SK-N-SH treated with all-trans-retinoic acid at 6 μM for 48 hours (cell line): Measurements from ENCODE around the gene SAMD11.

Source experiments
- ATAC-seq: fragments of 200-7000 bp; cut with Tn5 transposase; 3 replicates; pipeline ENCODE4 v1.9.1; 2020; ENCODE audit warnings: mild to moderate bottlenecking, moderate library complexity
- ARNTL ChIP-seq: fragments of 450-650 bp; formaldehyde crosslinking; IDR thresholded peaks from 2 replicates; pipeline ENCODE4 v1.5.0; 2020; ENCODE audit warnings: low read depth, mild to moderate bottlenecking, moderate library complexity, borderline replicate concordance
- BACH2 ChIP-seq: fragments of 250-450 bp; sonication (Bioruptor Pico); IDR thresholded peaks from 2 replicates; pipeline ENCODE4 v1.9.0; 2021; ENCODE audit warnings: mild to moderate bottlenecking, borderline replicate concordance
- GLIS3 ChIP-seq: fragments of 250-450 bp; sonication (Bioruptor Pico); IDR thresholded peaks from 2 replicates; pipeline ENCODE4 v1.5.0; 2020; ENCODE audit warnings: mild to moderate bottlenecking, moderate library complexity
- OSR1 ChIP-seq: fragments of 250-450 bp; sonication (Bioruptor Pico); IDR thresholded peaks from 2 replicates; pipeline ENCODE4 v1.8.0; 2022; ENCODE audit warnings: moderate library complexity, mild to moderate bottlenecking, inconsistent platforms
- PATZ1 ChIP-seq: fragments of 250-450 bp; sonication (Bioruptor Pico); IDR thresholded peaks from 2 replicates; pipeline ENCODE4 v1.8.0; 2020; ENCODE audit warnings: mild to moderate bottlenecking, moderate library complexity, borderline replicate concordance
- PPARA ChIP-seq: fragments of 250-450 bp; sonication (Bioruptor Pico); IDR thresholded peaks from 2 replicates; pipeline ENCODE4 v1.5.0; 2020; ENCODE audit warnings: mild to moderate bottlenecking, borderline replicate concordance
- RARB ChIP-seq: fragments of 250-450 bp; sonication (Bioruptor Pico); IDR thresholded peaks from 2 replicates; pipeline ENCODE4 v1.8.0; 2021; ENCODE audit warnings: mild to moderate bottlenecking, moderate library complexity
- TCF4 ChIP-seq: fragments of 250-450 bp; sonication (Bioruptor Pico); IDR thresholded peaks from 2 replicates; pipeline ENCODE4 v1.8.0; 2021; ENCODE audit warnings: mild to moderate bottlenecking, moderate library complexity, borderline replicate concordance
- TOX ChIP-seq: fragments of 250-450 bp; sonication (Bioruptor Pico); IDR thresholded peaks from 2 replicates; pipeline ENCODE4 v1.8.0; 2021; ENCODE audit warnings: mild to moderate bottlenecking, moderate library complexity, borderline replicate concordance
- ZC3H10 ChIP-seq: fragments of 250-450 bp; sonication (Bioruptor Pico); IDR thresholded peaks from 2 replicates; pipeline ENCODE4 v1.5.1; 2021; ENCODE audit warnings: mild to moderate bottlenecking, moderate library complexity
- ZFP3 ChIP-seq: fragments of 250-450 bp; sonication (Bioruptor Pico); IDR thresholded peaks from 2 replicates; pipeline ENCODE4 v1.5.0; 2020; ENCODE audit warnings: mild to moderate bottlenecking, moderate library complexity
- ZFP30 ChIP-seq: fragments of 450-650 bp; formaldehyde crosslinking; IDR thresholded peaks from 2 replicates; pipeline ENCODE4 v1.5.0; 2022; ENCODE audit warnings: mild to moderate bottlenecking, moderate library complexity
- ZNF70 ChIP-seq: fragments of 450-650 bp; formaldehyde crosslinking; IDR thresholded peaks from 2 replicates; pipeline ENCODE4 v1.5.0; 2020; ENCODE audit warnings: mild to moderate bottlenecking, moderate library complexity
- ZNF8 ChIP-seq: fragments of 450-650 bp; formaldehyde crosslinking; IDR thresholded peaks from 2 replicates; pipeline ENCODE4 v1.5.0; 2020; ENCODE audit warnings: mild to moderate bottlenecking, moderate library complexity
- TF ChIP-seq, protein P1 (sequence below): fragments of 250-450 bp; sonication (Bioruptor Pico); IDR thresholded peaks from 2 replicates; pipeline ENCODE4 v1.8.0; 2021; ENCODE audit warnings: low read depth, mild to moderate bottlenecking, moderate library complexity, borderline replicate concordance
- TF ChIP-seq, protein P2 (sequence below): fragments of 250-450 bp; sonication (Bioruptor Pico); IDR thresholded peaks from 2 replicates; pipeline ENCODE4 v1.5.1; 2020; ENCODE audit warnings: low read depth, mild to moderate bottlenecking, moderate library complexity
- TF ChIP-seq, protein P3 (sequence below): fragments of 250-450 bp; sonication (Bioruptor Pico); IDR thresholded peaks from 2 replicates; pipeline ENCODE4 v1.5.1; 2021; ENCODE audit warnings: mild to moderate bottlenecking, moderate library complexity

Gene SAMD11

GRCh38 chr1:965526-966134, 41.9 kb downstream of the SAMD11 start:
- TF ChIP-seq, protein P1, sequence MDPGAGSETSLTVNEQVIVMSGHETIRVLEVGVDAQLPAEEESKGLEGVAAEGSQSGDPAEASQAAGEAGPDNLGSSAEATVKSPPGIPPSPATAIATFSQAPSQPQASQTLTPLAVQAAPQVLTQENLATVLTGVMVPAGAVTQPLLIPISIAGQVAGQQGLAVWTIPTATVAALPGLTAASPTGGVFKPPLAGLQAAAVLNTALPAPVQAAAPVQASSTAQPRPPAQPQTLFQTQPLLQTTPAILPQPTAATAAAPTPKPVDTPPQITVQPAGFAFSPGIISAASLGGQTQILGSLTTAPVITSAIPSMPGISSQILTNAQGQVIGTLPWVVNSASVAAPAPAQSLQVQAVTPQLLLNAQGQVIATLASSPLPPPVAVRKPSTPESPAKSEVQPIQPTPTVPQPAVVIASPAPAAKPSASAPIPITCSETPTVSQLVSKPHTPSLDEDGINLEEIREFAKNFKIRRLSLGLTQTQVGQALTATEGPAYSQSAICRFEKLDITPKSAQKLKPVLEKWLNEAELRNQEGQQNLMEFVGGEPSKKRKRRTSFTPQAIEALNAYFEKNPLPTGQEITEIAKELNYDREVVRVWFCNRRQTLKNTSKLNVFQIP (CRISPR knock-in tag): no peak
- TF ChIP-seq GLIS3 (CRISPR knock-in tag) (no peak), OSR1 (no peak), ZNF8 (no peak), PPARA (no peak), RARB (CRISPR knock-in tag) (no peak), ZC3H10 (CRISPR knock-in tag) (no peak), ZNF70 (no peak), ARNTL (CRISPR knock-in tag) (no peak), ZFP3 (CRISPR knock-in tag) (no peak)
- TF ChIP-seq, protein P2, sequence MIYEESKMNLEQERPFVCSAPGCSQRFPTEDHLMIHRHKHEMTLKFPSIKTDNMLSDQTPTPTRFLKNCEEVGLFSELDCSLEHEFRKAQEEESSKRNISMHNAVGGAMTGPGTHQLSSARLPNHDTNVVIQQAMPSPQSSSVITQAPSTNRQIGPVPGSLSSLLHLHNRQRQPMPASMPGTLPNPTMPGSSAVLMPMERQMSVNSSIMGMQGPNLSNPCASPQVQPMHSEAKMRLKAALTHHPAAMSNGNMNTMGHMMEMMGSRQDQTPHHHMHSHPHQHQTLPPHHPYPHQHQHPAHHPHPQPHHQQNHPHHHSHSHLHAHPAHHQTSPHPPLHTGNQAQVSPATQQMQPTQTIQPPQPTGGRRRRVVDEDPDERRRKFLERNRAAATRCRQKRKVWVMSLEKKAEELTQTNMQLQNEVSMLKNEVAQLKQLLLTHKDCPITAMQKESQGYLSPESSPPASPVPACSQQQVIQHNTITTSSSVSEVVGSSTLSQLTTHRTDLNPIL (CRISPR knock-in tag): no peak
- no peak for ATAC-seq

DNA sequence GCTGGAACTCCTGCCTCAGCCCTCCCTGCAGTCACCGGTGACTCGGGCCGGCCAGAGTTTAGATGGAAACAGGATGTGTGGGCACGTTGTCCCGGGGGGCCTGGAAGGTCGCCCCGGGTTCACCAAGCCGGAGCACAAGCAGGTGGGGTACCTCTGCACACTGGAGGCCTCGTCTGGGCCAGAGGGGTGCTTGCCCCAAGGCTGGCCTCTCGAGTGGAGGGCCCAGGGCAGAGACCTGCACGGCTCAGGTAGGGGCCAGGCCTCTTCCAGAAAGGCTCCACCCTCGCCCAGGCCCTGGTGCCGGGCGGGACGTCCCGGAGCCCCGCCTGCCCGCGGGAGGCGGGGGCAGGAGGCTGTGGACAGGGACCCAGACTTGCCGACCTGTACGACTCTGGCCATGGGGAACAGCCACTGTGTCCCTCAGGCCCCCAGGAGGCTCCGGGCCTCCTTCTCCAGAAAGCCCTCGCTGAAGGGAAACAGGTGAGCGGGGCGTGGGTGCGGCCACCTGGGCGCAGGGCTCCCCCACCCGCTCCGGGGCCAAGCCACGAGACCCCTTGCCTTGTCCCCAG, 42.5 kb downstream of the SAMD11 start, which contains the start of gene PLEKHN1:
TSS of gene PLEKHN1 (plus strand) at position 348 of the 569 bp plus-strand sequence. CDS start at position 398, 50 bp downstream.
- TF ChIP-seq, protein P3, sequence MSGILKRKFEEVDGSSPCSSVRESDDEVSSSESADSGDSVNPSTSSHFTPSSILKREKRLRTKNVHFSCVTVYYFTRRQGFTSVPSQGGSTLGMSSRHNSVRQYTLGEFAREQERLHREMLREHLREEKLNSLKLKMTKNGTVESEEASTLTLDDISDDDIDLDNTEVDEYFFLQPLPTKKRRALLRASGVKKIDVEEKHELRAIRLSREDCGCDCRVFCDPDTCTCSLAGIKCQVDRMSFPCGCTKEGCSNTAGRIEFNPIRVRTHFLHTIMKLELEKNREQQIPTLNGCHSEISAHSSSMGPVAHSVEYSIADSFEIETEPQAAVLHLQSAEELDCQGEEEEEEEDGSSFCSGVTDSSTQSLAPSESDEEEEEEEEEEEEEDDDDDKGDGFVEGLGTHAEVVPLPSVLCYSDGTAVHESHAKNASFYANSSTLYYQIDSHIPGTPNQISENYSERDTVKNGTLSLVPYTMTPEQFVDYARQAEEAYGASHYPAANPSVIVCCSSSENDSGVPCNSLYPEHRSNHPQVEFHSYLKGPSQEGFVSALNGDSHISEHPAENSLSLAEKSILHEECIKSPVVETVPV: no peak
- TF ChIP-seq ZC3H10 (CRISPR knock-in tag): no peak
- no peak for TF ChIP-seq ARNTL (CRISPR knock-in tag)
- TF ChIP-seq TCF4: no peak
- TF ChIP-seq ZFP30 (CRISPR knock-in tag): no peak
- TF ChIP-seq, protein P1 (CRISPR knock-in tag): no peak
- no peak for TF ChIP-seq OSR1
- TF ChIP-seq PPARA: no peak
- TF ChIP-seq, protein P2 (CRISPR knock-in tag): no peak
- no peak for TF ChIP-seq BACH2 (CRISPR knock-in tag)
- TF ChIP-seq TOX (CRISPR knock-in tag): no peak
- no peak for ATAC-seq

DNA sequence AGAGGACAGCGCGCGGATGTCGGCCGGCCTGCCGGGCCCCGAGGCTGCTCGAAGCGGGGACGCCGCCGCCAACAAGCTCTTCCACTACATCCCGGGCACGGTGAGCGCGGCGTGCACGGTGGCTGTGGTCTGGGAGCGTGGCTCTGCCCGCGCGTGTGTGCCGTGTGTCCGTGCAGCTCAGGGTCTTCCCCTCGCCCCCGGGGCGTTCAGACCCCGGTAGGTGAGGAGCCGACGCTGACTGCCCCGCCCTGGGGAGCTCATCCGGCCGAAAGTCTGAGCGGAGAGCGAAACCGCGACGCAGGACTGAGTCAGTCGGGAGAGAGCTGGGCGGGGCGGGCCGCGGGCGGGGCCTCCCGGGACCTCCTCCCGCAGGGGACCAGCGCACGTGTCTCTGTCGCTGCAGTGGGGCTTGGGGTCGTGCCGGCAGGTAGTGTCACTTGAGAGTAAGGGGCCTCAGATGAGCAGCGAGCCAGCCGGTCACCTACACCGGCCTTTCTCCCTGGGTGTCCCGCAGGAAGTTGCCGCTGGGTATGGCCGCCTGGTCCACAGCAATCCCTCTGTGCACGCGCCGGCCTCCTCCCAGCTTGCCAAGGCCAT, 43.1 kb downstream of the SAMD11 start:
- ATAC-seq: no peak
- TF ChIP-seq GLIS3 (CRISPR knock-in tag): no peak
- no peak for TF ChIP-seq ZC3H10 (CRISPR knock-in tag)
- TF ChIP-seq, protein P3: no peak
- no peak for TF ChIP-seq OSR1
- no peak for TF ChIP-seq TCF4
- TF ChIP-seq, protein P2 (CRISPR knock-in tag): no peak
- TF ChIP-seq TOX (CRISPR knock-in tag): no peak
- TF ChIP-seq, protein P1 (CRISPR knock-in tag): no peak
- TF ChIP-seq ARNTL (CRISPR knock-in tag): no peak
- TF ChIP-seq PATZ1 (CRISPR knock-in tag): no peak
- TF ChIP-seq RARB (CRISPR knock-in tag): no peak
- TF ChIP-seq BACH2 (CRISPR knock-in tag): no peak
